HepG2 (cell line): Measurements from ENCODE around the gene RSAD1. TPM values are rescaled to one million over a fixed set of nuclear protein-coding genes. Genes with fewer than 3 reads are reported as not detected.

Source experiments
- ATAC-seq: fragments of 200-7000 bp; cut with Tn5 transposase; 3 replicates; pipeline ENCODE4 v1.9.1; 2020; ENCODE audit warnings: mild to moderate bottlenecking, moderate library complexity
- BruUV-seq: library from RNA; stranded (reverse); fragments of 400-500 nt; replicated peaks from 2 replicates; lab custom pipeline; 2021; lab: Mats Ljungman, UMichigan
- CTCF ChIA-PET: fragments of 300-600 bp; formaldehyde crosslinking; extraction: SDS; loops from one replicate; lab custom pipeline; 2021; ENCODE audit warnings: low total read pairs, inconsistent platforms, low intra/inter-chr PET ratio; lab: Yijun Ruan, JAX
- POLR2A ChIA-PET: fragments of 350-600 bp; sonication (Branson Sonifier 250); formaldehyde crosslinking; loops from one replicate; lab custom pipeline; 2020; ENCODE audit warnings: antibody characterized with exemption, inconsistent platforms; lab: Yijun Ruan, JAX
- DNase-seq: peaks from one replicate; pipeline ENCODE4 v3.0.0-alpha.2; 2015; ENCODE audit warnings: low spot score
- FAIRE-seq: peaks from 3 replicates; lab custom pipeline; 2011; peaks lifted over from hg19 to GRCh38; lab: Jason Lieb, UNC
- H2AFZ ChIP-seq: one replicate; pipeline ENCODE4 v1.6.1; 2011; ENCODE audit warnings: low read length, inconsistent platforms
- H3K27ac ChIP-seq: fragments of 300-600 bp; 3 replicates; pipeline ENCODE4 v1.8.0; 2011; ENCODE audit warnings: mixed run types, mild to moderate bottlenecking, mixed read lengths, low read length, inconsistent platforms; ENCODE audit not compliant: insufficient read depth; ENCODE audit errors: extremely low read length
- H3K27me3 ChIP-seq, 2 experiments: fragments of 200-600 bp in 1 of 2; 2 replicates in 1 of 2; 3 replicates in 1 of 2; pipeline versions ENCODE4 v1.6.0 to v1.8.0; 2011; ENCODE audit warnings: low read length in 2 of 2, mild to moderate bottlenecking in 2 of 2, moderate library complexity in 2 of 2, inconsistent platforms in 1 of 2; ENCODE audit not compliant: insufficient read depth in 2 of 2, control insufficient read depth in 1 of 2
- H3K36me3 ChIP-seq, 2 experiments: fragments of 200-600 bp in 1 of 2; replicated peaks in 1 of 2; 2 replicates in 1 of 2; 3 replicates in 1 of 2; pipeline versions ENCODE4 v1.5.1 to v1.8.0; 2011; ENCODE audit warnings: low read length in 2 of 2, inconsistent platforms in 1 of 2; ENCODE audit not compliant: insufficient read depth in 2 of 2, control insufficient read depth in 1 of 2
- H3K4me1 ChIP-seq: 2 replicates; pipeline ENCODE4 v1.5.1; 2012; ENCODE audit warnings: low read length, inconsistent platforms; ENCODE audit not compliant: insufficient read depth
- H3K4me2 ChIP-seq: 2 replicates; pipeline ENCODE4 v1.6.0; 2011; ENCODE audit warnings: low read depth, low read length, inconsistent platforms
- H3K4me3 ChIP-seq, 3 experiments: fragments of 200-600 bp in 1 of 3; sonication (generic), shearing (Covaris generic) in 1 of 3; replicated peaks in 1 of 3; 2 replicates each; pipeline ENCODE4 v1.5.1; 2011 to 2016; ENCODE audit warnings: low read length in 3 of 3, inconsistent platforms in 2 of 3, low read depth in 2 of 3, mild to moderate bottlenecking in 2 of 3, control low read depth in 1 of 3, mixed read lengths in 1 of 3; ENCODE audit not compliant: insufficient read depth in 1 of 3
- H3K79me2 ChIP-seq: one replicate; pipeline ENCODE4 v1.6.1; 2011; ENCODE audit warnings: low read length, inconsistent platforms; ENCODE audit not compliant: insufficient read depth
- H3K9ac ChIP-seq: 2 replicates; pipeline ENCODE4 v1.6.0; 2011; ENCODE audit warnings: mild to moderate bottlenecking, low read depth, low read length, inconsistent platforms; ENCODE audit not compliant: insufficient read depth
- H3K9me3 ChIP-seq: 2 replicates; pipeline ENCODE4 v1.5.1; 2012; ENCODE audit warnings: mild to moderate bottlenecking, low read length
- H4K20me1 ChIP-seq: 2 replicates; pipeline ENCODE4 v1.6.0; 2011; ENCODE audit warnings: inconsistent platforms, mild to moderate bottlenecking, low read length, moderate library complexity; ENCODE audit not compliant: insufficient read depth
- CREB3 ChIP-seq: sonication (generic); formaldehyde crosslinking; IDR thresholded peaks from 2 replicates; pipeline ENCODE4 v1.5.0; 2020; ENCODE audit warnings: missing genetic modification reagents
- ELF3 ChIP-seq: IDR thresholded peaks from 2 replicates; pipeline ENCODE4 v1.6.1; 2016; ENCODE audit warnings: missing genetic modification reagents, missing compliant biosample characterization
- MEIS1 ChIP-seq: sonication (generic); formaldehyde crosslinking; IDR thresholded peaks from 2 replicates; pipeline ENCODE4 v1.9.0; 2021; ENCODE audit warnings: mild to moderate bottlenecking, missing genetic modification reagents, moderate library complexity, borderline replicate concordance
- MLX ChIP-seq: IDR thresholded peaks from 2 replicates; pipeline ENCODE4 v1.6.1; 2016
- SKIL ChIP-seq: sonication (generic); formaldehyde crosslinking; IDR thresholded peaks from 2 replicates; pipeline ENCODE4 v1.8.0; 2022; ENCODE audit warnings: missing genetic modification reagents, mild to moderate bottlenecking, moderate library complexity, borderline replicate concordance
- SOX5 ChIP-seq: IDR thresholded peaks from 2 replicates; pipeline ENCODE4 v1.6.1; 2016; ENCODE audit warnings: borderline replicate concordance
- ZKSCAN1 ChIP-seq: fragments of 150-350 bp; IDR thresholded peaks from 2 replicates; pipeline ENCODE4 v1.6.1; 2014; ENCODE audit warnings: low read length
- ZNF333 ChIP-seq: sonication (generic); formaldehyde crosslinking; IDR thresholded peaks from 2 replicates; pipeline ENCODE4 v1.4.0; 2020; ENCODE audit warnings: mild to moderate bottlenecking, missing genetic modification reagents, borderline replicate concordance
- ZNF605 ChIP-seq: sonication (generic); formaldehyde crosslinking; IDR thresholded peaks from 2 replicates; pipeline ENCODE4 v1.8.0; 2022; ENCODE audit warnings: mild to moderate bottlenecking, missing genetic modification reagents
- WGBS: methylation state at CpG from one replicate; pipeline ENCODE4 v1.1.6; 2017; ENCODE audit warnings: low lambda C conversion rate; 5-methylcytosine and 5-hydroxymethylcytosine counted together
- in situ Hi-C: cut with HindIII; loops from 2 replicates; pipeline ENCODE4 v1.10.0; 2017; ENCODE audit warnings: low pct_unique_long_range_greater_than_20kb; ENCODE audit not compliant: extremely low pct_ligation_motif_present
- intact Hi-C: fragments of 100-400 bp; cut with micrococcal nuclease; formaldehyde crosslinking; loops from one replicate; pipeline ENCODE4 v1.10.0; 2022; ENCODE audit not compliant: unreplicated experiment
- polyA plus RNA-seq, 8 experiments: library from polyadenylated mRNA; depleted of rRNA in 3 of 8; stranded (reverse) in 7 of 8; unstranded in 1 of 8; fragments of >200 nt; fragmentation: Illumina TruSeq in 4 of 8; extraction: Trizol in 4 of 8; gene quantifications; 2 replicates each; pipeline versions ENCODE4 v1.2.1 to v1.2.3, GENCODE V29; 2011 to 2016; ENCODE audit warnings: low read depth in 4 of 8, missing spikeins in 1 of 8, mixed read lengths in 1 of 8; ENCODE audit not compliant: insufficient read depth in 1 of 8
- total RNA-seq, 5 experiments: library from RNA; depleted of rRNA; stranded (reverse); fragments of >200 nt; fragmentation: Illumina TruSeq; extraction: Trizol; gene quantifications; 2 replicates each; pipeline ENCODE4 v1.2.3, GENCODE V29; 2016; ENCODE audit warnings: low read depth in 1 of 5
- TF ChIP-seq, protein P1 (sequence below): sonication (generic); formaldehyde crosslinking; IDR thresholded peaks from 2 replicates; pipeline ENCODE4 v1.4.0; 2020; ENCODE audit warnings: missing genetic modification reagents; ENCODE audit errors: not compliant biosample characterization

RSAD1 gene
- total and polyA plus RNA-seq, 2 of the 13 experiments (the other 11 are each of a cell fraction or from before 2014, with no cell fraction given) = 22.7 to 27.7 TPM

- POLR2A ChIA-PET = no interaction called here
- Histone ChIP-seq H2AFZ (no peak overlapping the region), H3K9ac (no peak overlapping the region), H3K27ac (no peak overlapping the region), H3K79me2 (no peaks in the 10 kb centered on the region), H3K4me3 (no peak overlapping the region), H3K4me2 (no peak overlapping the region), H3K36me3 (peaks cover 15 to 17% of the 10 kb centered on the region in 2 experiments), H3K4me1 (no peaks in the 10 kb centered on the region), H3K9me3 (no peaks in the 10 kb centered on the region), H4K20me1 (no peaks in the 10 kb centered on the region), H3K27me3 (no peaks in the 10 kb centered on the region)
- 93% methylated on average over 6 of the region's 7 CpGs for WGBS
- FAIRE-seq (no peak), DNase-seq (no peak), ATAC-seq (no peak)
- intact Hi-C loops (no loop called here), in situ Hi-C loops (no loop called here)
- BruUV-seq = no TSS peak
- CTCF ChIA-PET = no interaction called here
- TF ChIP-seq SKIL (CRISPR knock-in tag) (0 out of 2 replicates have a peak, but pooled peaks have one; percentile 17), SOX5 (no peak)
Observed at GRCh38 chr17:50467114-50467854, 11.4 kb upstream of the RSAD1 start.

GRCh38 chr17:50467855-50468303 lies 10.8 kb upstream of the RSAD1 start:
- H3K27ac ChIP-seq = no peak overlapping the region
- no peak overlapping the region for H3K4me2 ChIP-seq
- ATAC-seq (no peak; the same call in 2 of the 3 replicates), FAIRE-seq (no peak), DNase-seq (no peak)
- CTCF ChIA-PET = no interaction called here
- no peak overlapping the region for H3K4me3 ChIP-seq
- intact Hi-C loops = no loop called here
- BruUV-seq = no TSS peak
- POLR2A ChIA-PET = interaction anchor here (1.3 kb wide), 1 partner anchor 9 kb away, joined by 6 read pairs; no protein-coding TSS in a partner anchor
- no peaks in the 10 kb centered on the region for H3K4me1 ChIP-seq
- H3K79me2 ChIP-seq = no peaks in the 10 kb centered on the region
- no peaks in the 10 kb centered on the region for H3K9me3 ChIP-seq
- in situ Hi-C loops = no loop called here
- H2AFZ ChIP-seq = no peak overlapping the region
- H4K20me1 ChIP-seq = no peaks in the 10 kb centered on the region
- H3K27me3 ChIP-seq = no peaks in the 10 kb centered on the region
- 95% methylated on average over 12 of the region's 13 CpGs for WGBS
- peaks cover 16% of the 10 kb centered on the region in 2 experiments; a peak in 4 of 5 replicates for H3K36me3 ChIP-seq
- no peak overlapping the region for H3K9ac ChIP-seq
- TF ChIP-seq ZNF605 (CRISPR knock-in tag) = no peak
- TF ChIP-seq, protein P1, sequence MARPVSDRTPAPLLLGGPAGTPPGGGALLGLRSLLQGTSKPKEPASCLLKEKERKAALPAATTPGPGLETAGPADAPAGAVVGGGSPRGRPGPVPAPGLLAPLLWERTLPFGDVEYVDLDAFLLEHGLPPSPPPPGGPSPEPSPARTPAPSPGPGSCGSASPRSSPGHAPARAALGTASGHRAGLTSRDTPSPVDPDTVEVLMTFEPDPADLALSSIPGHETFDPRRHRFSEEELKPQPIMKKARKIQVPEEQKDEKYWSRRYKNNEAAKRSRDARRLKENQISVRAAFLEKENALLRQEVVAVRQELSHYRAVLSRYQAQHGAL (CRISPR knock-in tag) = no peak
- no peak for TF ChIP-seq ELF3 (CRISPR knock-in tag)
- TF ChIP-seq CREB3 (CRISPR knock-in tag) = no peak
- no peak for TF ChIP-seq MLX (CRISPR knock-in tag)
- TF ChIP-seq MEIS1 = no peak
- TF ChIP-seq ZKSCAN1 = no peak
- no peak for TF ChIP-seq ZNF333 (CRISPR knock-in tag)
